ENCODE data around the gene GSC2.

DNA sequence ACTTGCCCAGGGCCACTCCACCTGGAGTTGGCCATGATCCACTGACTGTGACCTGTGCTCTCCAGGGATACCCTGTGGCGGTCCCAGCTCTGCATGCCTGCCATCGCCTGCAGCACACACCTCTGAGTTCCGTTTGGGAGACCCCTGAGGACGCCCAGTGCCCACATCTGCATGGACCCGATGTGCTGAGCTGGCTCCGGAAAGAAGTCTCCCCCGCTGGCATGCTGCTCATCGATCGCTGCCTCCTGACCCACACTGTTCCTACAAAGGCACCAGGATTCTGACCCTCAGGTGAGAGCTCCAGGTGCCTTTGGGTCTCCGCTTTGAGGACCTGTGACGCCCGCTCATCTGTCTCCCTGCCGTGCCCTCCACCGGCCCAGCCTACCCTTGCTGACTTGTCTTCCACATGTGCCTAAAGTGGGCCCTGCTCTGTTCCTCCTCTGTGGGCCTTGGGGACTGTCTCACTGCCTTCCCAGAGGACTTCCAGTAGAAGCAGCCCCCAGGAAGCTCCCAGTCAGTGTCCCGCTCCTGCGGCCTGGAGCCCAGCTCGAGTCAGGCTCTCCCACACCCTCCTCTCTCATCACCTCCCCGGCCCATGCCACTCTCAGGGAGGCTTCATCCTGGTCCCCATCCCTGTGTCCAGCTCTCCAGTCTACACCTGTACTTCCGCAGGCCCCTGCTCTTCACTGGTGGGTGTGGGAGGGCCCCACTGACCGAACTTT is 34.3 kb upstream of the GSC2 start:
- TF ChIP-seq YY1 (IDR thresholded peaks at IDR 0.05; ENCODE audit: insufficient read depth, insufficient read length) (no peak), ZNF274 (IDR thresholded peaks at IDR 0.05; ENCODE audit: low read depth, low read length) (no peak), SUZ12 (IDR thresholded peaks at IDR 0.05; ENCODE audit: extremely low read depth, insufficient read depth, insufficient read length) (no peak)

Data from NT2/D1 (cell line).